ENCODE measurements around the gene RPS17.

Gene RPS17

DNA sequence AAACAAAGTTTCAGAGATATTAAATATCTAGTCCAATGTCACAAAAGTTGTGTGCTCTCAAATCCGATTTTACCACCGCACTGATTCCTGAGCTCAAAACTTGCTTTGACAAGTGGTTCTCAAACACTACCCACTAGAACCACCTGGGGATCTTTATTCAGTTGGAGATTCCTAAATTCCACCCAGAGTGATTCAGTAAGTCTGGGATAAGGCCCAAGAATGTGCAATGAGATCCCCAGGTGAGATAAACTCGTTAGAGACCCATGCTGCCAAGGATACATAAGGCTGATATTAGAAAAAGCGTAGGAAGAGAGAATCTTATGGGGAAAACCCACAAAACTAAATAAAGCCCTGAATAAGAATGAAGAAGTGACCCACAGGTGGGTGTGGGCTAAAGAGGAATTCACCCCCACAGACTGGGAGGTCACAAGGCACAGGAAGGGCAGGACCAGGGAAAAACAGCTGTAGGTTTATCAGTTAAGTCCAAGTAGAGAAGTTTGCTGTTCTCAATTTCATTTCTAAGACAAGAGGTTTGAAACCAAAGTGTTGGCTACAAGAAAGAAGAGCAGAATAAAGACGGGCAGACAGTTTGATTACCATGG lies 11.5 kb upstream of the RPS17 start:
- TF ChIP-seq POLR2AphosphoS5 (IDR thresholded peaks at IDR 0.05; ENCODE audit: low read depth, low read length), result no peak
- no peak for TF ChIP-seq FOXP2 (optimal IDR thresholded peaks at IDR 0.05; ENCODE audit: borderline replicate concordance, extremely low read depth, extremely low read length, insufficient read depth)
- TF ChIP-seq SIN3A (IDR thresholded peaks at IDR 0.05; ENCODE audit: borderline replicate concordance, insufficient read depth, low read length), result no peak

DNA sequence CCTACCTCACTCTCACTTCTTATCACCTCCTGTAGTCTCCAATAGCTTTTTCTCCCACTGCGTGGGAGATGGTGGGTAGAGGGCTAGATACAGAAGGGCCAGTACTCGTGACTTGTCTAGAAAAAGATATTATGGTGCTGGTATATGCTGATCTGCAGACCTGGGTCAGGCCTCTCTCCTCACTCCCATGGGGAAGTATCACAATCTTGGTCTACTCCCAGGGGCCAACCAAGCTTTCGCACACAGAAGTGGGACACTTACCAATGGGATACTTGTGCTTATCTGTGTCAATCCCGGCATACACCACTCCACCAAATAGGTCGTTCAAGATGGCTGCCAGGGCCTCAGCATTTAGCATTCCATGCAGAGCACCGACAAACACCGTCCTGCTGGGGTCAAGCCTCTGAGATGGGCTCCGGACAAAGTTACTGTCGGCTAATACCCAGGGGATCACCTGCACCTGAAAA lies 9.0 kb upstream of the RPS17 start:
- TF ChIP-seq POLR2AphosphoS5 (IDR thresholded peaks at IDR 0.05; ENCODE audit: low read depth, low read length) (no peak), TAF1 (IDR thresholded peaks at IDR 0.05; ENCODE audit: borderline replicate concordance, insufficient read depth, low read length) (no peak), SIN3A (IDR thresholded peaks at IDR 0.05; ENCODE audit: borderline replicate concordance, insufficient read depth, low read length) (no peak), FOXP2 (optimal IDR thresholded peaks at IDR 0.05; ENCODE audit: borderline replicate concordance, extremely low read depth, extremely low read length, insufficient read depth) (no peak)
- TF ChIP-seq, protein P1, sequence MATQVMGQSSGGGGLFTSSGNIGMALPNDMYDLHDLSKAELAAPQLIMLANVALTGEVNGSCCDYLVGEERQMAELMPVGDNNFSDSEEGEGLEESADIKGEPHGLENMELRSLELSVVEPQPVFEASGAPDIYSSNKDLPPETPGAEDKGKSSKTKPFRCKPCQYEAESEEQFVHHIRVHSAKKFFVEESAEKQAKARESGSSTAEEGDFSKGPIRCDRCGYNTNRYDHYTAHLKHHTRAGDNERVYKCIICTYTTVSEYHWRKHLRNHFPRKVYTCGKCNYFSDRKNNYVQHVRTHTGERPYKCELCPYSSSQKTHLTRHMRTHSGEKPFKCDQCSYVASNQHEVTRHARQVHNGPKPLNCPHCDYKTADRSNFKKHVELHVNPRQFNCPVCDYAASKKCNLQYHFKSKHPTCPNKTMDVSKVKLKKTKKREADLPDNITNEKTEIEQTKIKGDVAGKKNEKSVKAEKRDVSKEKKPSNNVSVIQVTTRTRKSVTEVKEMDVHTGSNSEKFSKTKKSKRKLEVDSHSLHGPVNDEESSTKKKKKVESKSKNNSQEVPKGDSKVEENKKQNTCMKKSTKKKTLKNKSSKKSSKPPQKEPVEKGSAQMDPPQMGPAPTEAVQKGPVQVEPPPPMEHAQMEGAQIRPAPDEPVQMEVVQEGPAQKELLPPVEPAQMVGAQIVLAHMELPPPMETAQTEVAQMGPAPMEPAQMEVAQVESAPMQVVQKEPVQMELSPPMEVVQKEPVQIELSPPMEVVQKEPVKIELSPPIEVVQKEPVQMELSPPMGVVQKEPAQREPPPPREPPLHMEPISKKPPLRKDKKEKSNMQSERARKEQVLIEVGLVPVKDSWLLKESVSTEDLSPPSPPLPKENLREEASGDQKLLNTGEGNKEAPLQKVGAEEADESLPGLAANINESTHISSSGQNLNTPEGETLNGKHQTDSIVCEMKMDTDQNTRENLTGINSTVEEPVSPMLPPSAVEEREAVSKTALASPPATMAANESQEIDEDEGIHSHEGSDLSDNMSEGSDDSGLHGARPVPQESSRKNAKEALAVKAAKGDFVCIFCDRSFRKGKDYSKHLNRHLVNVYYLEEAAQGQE (IDR thresholded peaks at IDR 0.05; ENCODE audit: insufficient read depth in 1 of 2, low read depth in 2 of 2, low read length in 2 of 2), result no peak

DNA sequence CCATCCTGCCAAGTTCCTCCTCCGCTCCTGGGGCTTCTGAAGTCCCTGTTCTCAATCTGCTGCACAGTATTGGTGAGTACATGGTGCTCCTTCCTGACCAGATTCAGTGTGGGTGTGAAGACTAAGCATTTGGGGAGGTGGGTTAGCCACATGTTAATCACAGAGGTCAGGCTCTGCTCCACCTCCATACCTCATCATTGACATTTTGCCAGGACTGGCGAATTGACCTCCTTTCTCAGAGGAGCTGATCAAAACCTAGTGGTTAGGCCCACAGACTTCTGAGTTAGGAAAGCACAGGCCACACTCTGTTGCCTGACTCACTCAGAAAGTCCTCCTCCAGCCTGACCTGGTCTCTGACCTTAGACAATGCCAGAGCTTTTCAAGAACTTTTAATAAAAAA lies 8.4 kb upstream of the RPS17 start:
- TF ChIP-seq TAF1 (IDR thresholded peaks at IDR 0.05; ENCODE audit: borderline replicate concordance, insufficient read depth, low read length) (no peak), FOXP2 (optimal IDR thresholded peaks at IDR 0.05; ENCODE audit: borderline replicate concordance, extremely low read depth, extremely low read length, insufficient read depth) (no peak), SIN3A (IDR thresholded peaks at IDR 0.05; ENCODE audit: borderline replicate concordance, insufficient read depth, low read length) (no peak), POLR2AphosphoS5 (IDR thresholded peaks at IDR 0.05; ENCODE audit: low read depth, low read length) (no peak)
- TF ChIP-seq, protein P1 (IDR thresholded peaks at IDR 0.05; ENCODE audit: insufficient read depth in 1 of 2, low read depth in 2 of 2, low read length in 2 of 2), result no peak

DNA sequence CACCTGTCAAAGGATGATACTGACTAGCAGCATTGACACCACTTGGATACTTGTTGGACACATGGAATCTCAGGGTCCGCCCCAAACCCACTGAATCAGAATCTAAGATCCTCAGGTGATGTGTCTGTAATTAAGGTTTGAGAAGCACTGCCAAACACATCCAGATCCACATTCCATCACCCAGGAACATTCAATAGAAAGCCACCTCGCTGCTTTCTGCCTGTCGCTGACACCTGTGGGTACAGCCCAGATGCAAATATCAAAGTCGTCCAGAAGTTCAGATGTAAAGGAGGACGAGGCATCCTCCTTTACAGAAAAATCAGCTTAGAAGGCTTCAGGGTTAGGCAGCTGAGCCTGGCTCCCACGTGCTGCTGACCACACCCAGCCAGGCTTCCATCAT lies 5.2 kb upstream of the RPS17 start:
- TF ChIP-seq SIN3A (IDR thresholded peaks at IDR 0.05; ENCODE audit: borderline replicate concordance, insufficient read depth, low read length) (no peak), TAF1 (IDR thresholded peaks at IDR 0.05; ENCODE audit: borderline replicate concordance, insufficient read depth, low read length) (no peak), POLR2AphosphoS5 (IDR thresholded peaks at IDR 0.05; ENCODE audit: low read depth, low read length) (no peak), FOXP2 (optimal IDR thresholded peaks at IDR 0.05; ENCODE audit: borderline replicate concordance, extremely low read depth, extremely low read length, insufficient read depth) (no peak)
- TF ChIP-seq, protein P1 (IDR thresholded peaks at IDR 0.05; ENCODE audit: insufficient read depth in 1 of 2, low read depth in 2 of 2, low read length in 2 of 2), result no peak

DNA sequence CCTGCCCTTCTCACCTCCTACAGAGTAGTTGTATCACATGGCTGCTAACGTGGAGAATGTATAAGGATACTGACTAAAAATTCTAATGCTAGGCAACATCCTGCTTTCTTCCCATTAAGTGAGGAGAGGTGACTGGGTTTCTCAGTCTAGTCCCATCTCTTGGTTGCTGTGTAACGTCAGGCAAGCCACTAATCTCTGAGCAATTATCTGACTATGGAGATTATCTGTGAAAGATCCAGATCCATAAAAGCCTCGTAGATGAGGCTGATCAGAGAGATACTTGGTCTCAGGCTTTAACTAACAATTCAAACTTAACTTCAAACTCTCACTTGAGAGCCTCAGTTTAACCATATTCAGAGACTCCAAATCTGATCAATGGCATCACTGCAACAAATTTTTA lies 4.7 kb upstream of the RPS17 start:
- no peak for TF ChIP-seq TAF1 (IDR thresholded peaks at IDR 0.05; ENCODE audit: borderline replicate concordance, insufficient read depth, low read length)
- TF ChIP-seq POLR2AphosphoS5 (IDR thresholded peaks at IDR 0.05; ENCODE audit: low read depth, low read length), result no peak
- no peak for TF ChIP-seq FOXP2 (optimal IDR thresholded peaks at IDR 0.05; ENCODE audit: borderline replicate concordance, extremely low read depth, extremely low read length, insufficient read depth)
- TF ChIP-seq SIN3A (IDR thresholded peaks at IDR 0.05; ENCODE audit: borderline replicate concordance, insufficient read depth, low read length), result no peak
- TF ChIP-seq, protein P1 (IDR thresholded peaks at IDR 0.05; ENCODE audit: insufficient read depth in 1 of 2, low read depth in 2 of 2, low read length in 2 of 2), result no peak

Data from PFSK-1 (cell line).